Vagina (tissue), 2 donors: ENCODE data around the gene HACD4.

Source experiments
- POLR2A ChIP-seq, 2 donors: fragments of 450-650 bp; IDR thresholded peaks; one replicate each; pipeline ENCODE4 v1.6.1; 2017; ENCODE audit warnings: antibody characterized with exemption in 2 of 2, mild to moderate bottlenecking in 2 of 2, moderate library complexity in 2 of 2
- POLR2AphosphoS5 ChIP-seq, 2 donors: sonication (generic); formaldehyde crosslinking; IDR thresholded peaks; one replicate each; pipeline ENCODE4 v1.9.0; 2017; ENCODE audit warnings: antibody characterized with exemption in 2 of 2, mild to moderate bottlenecking in 2 of 2, low read depth in 1 of 2; ENCODE audit not compliant: insufficient read depth in 1 of 2
- TF ChIP-seq, protein P1 (sequence below), 3 experiments: fragments of 450-650 bp in 2 of 3; fragments of 200-600 bp in 1 of 3; sonication (generic) in 1 of 3; IDR thresholded peaks; one replicate each; pipeline ENCODE4 v1.5.1; 2017 to 2019; ENCODE audit warnings: antibody characterized with exemption in 3 of 3, mild to moderate bottlenecking in 2 of 3, moderate library complexity in 2 of 3

DNA sequence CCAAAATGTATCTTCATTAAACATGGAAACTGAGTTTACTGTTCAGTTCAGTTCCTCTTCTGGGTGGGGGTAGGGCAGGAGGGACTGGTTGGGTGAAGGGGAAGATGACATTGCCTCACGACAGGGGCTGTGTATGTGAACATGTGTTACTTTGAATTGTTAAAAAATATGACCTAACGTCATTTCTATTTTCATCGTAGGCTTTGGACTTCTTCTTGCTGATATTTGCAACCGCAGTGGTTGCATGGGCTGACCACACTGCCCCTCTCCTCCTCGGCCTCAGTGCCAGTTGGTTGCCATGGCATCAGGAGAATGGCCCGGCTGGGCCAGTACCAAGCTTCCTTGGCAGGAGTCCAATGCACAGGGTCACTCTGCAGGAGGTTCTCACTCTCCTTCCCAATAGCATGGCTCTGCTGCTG is 41.5 kb downstream of the HACD4 start:
- TF ChIP-seq, protein P1, sequence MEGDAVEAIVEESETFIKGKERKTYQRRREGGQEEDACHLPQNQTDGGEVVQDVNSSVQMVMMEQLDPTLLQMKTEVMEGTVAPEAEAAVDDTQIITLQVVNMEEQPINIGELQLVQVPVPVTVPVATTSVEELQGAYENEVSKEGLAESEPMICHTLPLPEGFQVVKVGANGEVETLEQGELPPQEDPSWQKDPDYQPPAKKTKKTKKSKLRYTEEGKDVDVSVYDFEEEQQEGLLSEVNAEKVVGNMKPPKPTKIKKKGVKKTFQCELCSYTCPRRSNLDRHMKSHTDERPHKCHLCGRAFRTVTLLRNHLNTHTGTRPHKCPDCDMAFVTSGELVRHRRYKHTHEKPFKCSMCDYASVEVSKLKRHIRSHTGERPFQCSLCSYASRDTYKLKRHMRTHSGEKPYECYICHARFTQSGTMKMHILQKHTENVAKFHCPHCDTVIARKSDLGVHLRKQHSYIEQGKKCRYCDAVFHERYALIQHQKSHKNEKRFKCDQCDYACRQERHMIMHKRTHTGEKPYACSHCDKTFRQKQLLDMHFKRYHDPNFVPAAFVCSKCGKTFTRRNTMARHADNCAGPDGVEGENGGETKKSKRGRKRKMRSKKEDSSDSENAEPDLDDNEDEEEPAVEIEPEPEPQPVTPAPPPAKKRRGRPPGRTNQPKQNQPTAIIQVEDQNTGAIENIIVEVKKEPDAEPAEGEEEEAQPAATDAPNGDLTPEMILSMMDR (IDR thresholded peaks at IDR 0.05) = no peak
- TF ChIP-seq POLR2AphosphoS5 (IDR thresholded peaks at IDR 0.05; ENCODE audit: insufficient read depth in 1 of 2, low read depth in 1 of 2) (no peak), POLR2A (IDR thresholded peaks at IDR 0.05) (no peak)
